Measurements from ENCODE around the gene NADSYN1. TPM values are rescaled to one million over a fixed set of nuclear protein-coding genes. Genes with fewer than 3 reads are reported as not detected.

The NADSYN1 gene
- total RNA-seq: 100 to 1,000 TPM; 233 to 243 TPM
- 10 to 100 TPM; 35.9 to 39.2 TPM for polyA plus RNA-seq

DNA sequence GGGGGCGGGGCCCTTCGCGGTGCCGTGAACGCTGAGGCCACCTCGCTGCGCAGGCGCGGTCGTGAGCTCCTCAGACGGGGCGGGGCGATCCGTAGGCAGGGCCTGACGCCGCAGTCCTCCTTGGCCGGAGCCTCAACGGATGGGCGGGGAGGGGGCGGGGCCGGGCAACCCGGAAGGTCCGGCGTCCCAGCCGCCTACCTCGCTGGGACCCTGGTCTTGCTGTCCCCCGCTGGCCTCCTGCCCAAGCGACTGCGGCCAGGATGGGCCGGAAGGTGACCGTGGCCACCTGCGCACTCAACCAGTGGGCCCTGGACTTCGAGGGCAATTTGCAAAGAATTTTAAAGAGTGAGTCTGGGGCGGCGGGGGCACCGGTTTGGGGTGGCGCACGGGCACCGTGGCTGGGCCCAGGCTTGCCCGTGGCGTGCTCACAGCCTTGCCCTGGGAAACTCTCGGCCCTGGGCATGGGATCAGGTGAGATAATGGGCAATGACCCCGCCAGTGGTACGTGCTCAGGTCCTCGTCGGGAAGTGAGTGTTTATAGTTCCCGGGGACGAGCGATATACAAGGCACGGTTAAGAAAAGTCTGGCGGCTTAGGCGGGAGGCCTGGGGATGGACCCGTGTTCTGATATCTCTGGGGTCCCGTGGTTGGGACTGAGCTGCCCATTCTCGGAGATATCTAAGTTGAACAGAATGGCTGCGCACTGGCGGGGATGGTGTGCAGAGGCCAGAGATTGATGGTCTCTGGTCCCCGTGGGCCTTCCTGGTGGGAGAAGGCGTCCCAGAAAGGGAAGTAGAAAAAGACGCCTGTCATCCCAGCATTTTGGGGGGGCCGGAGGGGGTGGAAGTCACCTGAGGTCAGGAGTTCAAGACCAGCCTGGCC lies at the start of gene NADSYN1:
Gene NADSYN1 (plus strand): TSS at position 167 of the 881 bp plus-strand sequence. CDS start 94 bp downstream, at position 261.
- CTCF ChIA-PET (ENCODE audit: partially characterized antibody): interaction anchor here (1.6 to 2.6 kb wide), 2 partner anchors 366 to 638 kb away, joined by 5 to 10 read pairs; no protein-coding TSS in a partner anchor
- peaks cover 51% of the 10 kb centered on the region for H3K4me1 ChIP-seq (ENCODE audit: insufficient read depth, low read length)
- intact Hi-C loops (cut with micrococcal nuclease): loop anchor here (2.0 to 5.0 kb wide), 2 partner anchors 334 to 1251 kb away; partner anchors contain the start of gene FADD

DNA sequence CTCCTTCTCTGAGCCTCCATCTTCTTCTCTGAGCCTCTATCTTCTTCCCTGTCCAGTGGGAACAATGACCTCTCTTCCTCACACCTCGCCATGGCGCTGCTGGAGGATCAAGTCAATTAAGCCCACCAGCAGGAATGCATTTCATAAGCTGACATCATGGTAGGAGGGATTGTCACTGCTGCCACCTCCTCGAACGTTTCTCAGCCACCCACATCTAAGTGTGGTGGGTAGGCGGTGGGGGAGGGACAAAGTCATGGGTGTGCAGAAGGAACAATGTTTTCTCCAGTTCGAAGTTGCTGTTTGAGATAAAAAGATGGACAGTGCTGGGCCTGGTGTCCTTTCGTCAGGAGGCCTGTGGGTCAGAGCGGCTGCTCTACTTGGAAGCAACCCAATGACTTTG lies 48.8 kb upstream of the NADSYN1 start:
- Mint-ChIP-seq H3K36me3 (no peaks in the 10 kb centered on the region), H3K4me3 (no peak overlapping the region), H3K27ac (no peak overlapping the region), H3K4me1 (no peaks in the 10 kb centered on the region), H3K9me3 (peaks cover 0 to 9% (median 0%) of the 10 kb centered on the region in 8 donors), H3K27me3 (peaks cover 0 to 5% of the 10 kb centered on the region in 2 donors)
- intact Hi-C loops (cut with micrococcal nuclease): no loop called here
- CTCF ChIA-PET (ENCODE audit: partially characterized antibody): no interaction called here
- Histone ChIP-seq H3K27ac (ENCODE audit: low read depth, low read length) (no peak overlapping the region), H3K4me1 (ENCODE audit: insufficient read depth, low read length) (no peaks in the 10 kb centered on the region), H3K9me3 (ENCODE audit: control insufficient read depth in 1 of 2, low read length in 2 of 2) (no peaks in the 10 kb centered on the region), H3K36me3 (ENCODE audit: insufficient read depth, low read length) (no peaks in the 10 kb centered on the region), H3K27me3 (ENCODE audit: insufficient read depth, low read length) (no peaks in the 10 kb centered on the region), H3K4me3 (ENCODE audit: low read length in 2 of 2) (no peak overlapping the region)
- no peak for DNase-seq
- POLR2A ChIA-PET (ENCODE audit: partially characterized antibody): no interaction called here

More for the DNA sequence above, at the start of gene NADSYN1:
- H3K27me3 ChIP-seq (ENCODE audit: insufficient read depth, low read length): no peaks in the 10 kb centered on the region
- H3K4me1 Mint-ChIP-seq: peaks cover 42 to 68% (median 55%) of the 10 kb centered on the region in 4 donors
- DNase-seq: peak; percentile 87 to 93 (median 88)
- POLR2A ChIA-PET (ENCODE audit: partially characterized antibody): interaction anchor here (0.6 to 1.6 kb wide), 8 partner anchors 9 to 1248 kb away, joined by 3 to 8 read pairs (median 4); partner anchors contain the start of genes RNF121 and XNDC1N
- peak within 1 kb of the TSS; percentile 95 to 98 for H3K4me3 ChIP-seq (ENCODE audit: low read length in 2 of 2)
- H3K27me3 Mint-ChIP-seq: no peaks in the 10 kb centered on the region
- no peaks in the 10 kb centered on the region for H3K9me3 ChIP-seq (ENCODE audit: control insufficient read depth in 1 of 2, low read length in 2 of 2)
- H3K27ac ChIP-seq (ENCODE audit: low read depth, low read length): peak within 1 kb of the TSS; percentile 89
- peaks cover 32 to 53% of the 10 kb centered on the region in 2 donors for H3K36me3 Mint-ChIP-seq
- no peaks in the 10 kb centered on the region for H3K9me3 Mint-ChIP-seq
- peak within 1 kb of the TSS; percentile 88 to 98 (median 94) for H3K4me3 Mint-ChIP-seq
- peak within 1 kb of the TSS; percentile 86 to 100 (median 98) for H3K27ac Mint-ChIP-seq
- H3K36me3 ChIP-seq (ENCODE audit: insufficient read depth, low read length): peaks cover 34% of the 10 kb centered on the region

DNA sequence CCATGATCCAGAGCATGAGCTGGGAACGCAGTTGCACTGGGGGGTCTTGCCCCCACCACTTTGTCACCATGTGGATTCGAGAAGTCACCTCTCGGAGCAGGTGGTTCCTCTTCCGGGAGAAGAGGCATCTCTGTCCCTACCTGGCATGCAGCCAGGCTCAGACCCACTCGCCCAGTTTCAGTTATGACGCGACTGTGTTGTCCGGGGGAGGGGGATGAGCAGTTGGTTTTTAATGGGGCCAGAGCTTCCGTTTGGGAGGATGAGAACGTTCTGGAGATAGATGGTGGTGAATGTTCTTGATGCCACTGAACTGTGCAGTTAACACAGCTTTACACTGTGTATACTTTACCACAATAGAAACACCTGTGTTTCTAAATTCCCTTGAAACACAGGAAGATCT lies 46.3 kb upstream of the NADSYN1 start:
- Histone ChIP-seq H3K27me3 (ENCODE audit: insufficient read depth, low read length) (no peaks in the 10 kb centered on the region), H3K36me3 (ENCODE audit: insufficient read depth, low read length) (no peaks in the 10 kb centered on the region), H3K4me3 (ENCODE audit: low read length in 2 of 2) (no peak overlapping the region), H3K9me3 (ENCODE audit: control insufficient read depth in 1 of 2, low read length in 2 of 2) (no peaks in the 10 kb centered on the region), H3K27ac (ENCODE audit: low read depth, low read length) (no peak overlapping the region), H3K4me1 (ENCODE audit: insufficient read depth, low read length) (no peaks in the 10 kb centered on the region)
- peaks cover 0 to 7% of the 10 kb centered on the region in 2 donors for H3K27me3 Mint-ChIP-seq
- ChIA-PET POLR2A (ENCODE audit: partially characterized antibody) (no interaction called here), CTCF (ENCODE audit: partially characterized antibody) (no interaction called here)
- H3K4me3 Mint-ChIP-seq: no peak overlapping the region
- DNase-seq: no peak
- H3K27ac Mint-ChIP-seq: no peak overlapping the region
- peaks cover 0 to 14% (median 1%) of the 10 kb centered on the region in 8 donors for H3K9me3 Mint-ChIP-seq
- H3K36me3 Mint-ChIP-seq: no peaks in the 10 kb centered on the region
- intact Hi-C loops (cut with micrococcal nuclease): no loop called here
- peaks cover 0 to 3% (median 0%) of the 10 kb centered on the region in 4 donors for H3K4me1 Mint-ChIP-seq

DNA sequence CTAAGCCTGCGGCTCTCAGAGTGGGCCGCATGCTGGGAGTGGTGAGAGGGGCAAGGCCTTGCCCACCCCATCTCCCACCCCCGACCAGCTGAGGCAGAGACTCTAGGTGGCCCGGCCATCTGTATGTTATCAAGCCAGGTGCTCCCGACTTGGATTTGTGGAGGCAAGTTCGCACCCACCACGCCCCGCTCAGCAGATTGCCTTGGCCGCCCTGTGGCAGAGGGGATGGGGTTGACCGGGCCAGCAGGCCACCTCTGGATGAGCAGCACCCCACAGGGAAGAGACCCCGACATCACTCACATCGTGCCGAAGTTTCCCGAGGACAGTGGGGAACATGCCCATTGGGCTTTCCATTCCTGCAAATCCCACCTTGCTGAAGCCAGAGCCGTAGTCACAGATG lies 45.6 kb upstream of the NADSYN1 start:
- intact Hi-C loops (cut with micrococcal nuclease): no loop called here
- Histone ChIP-seq H3K36me3 (ENCODE audit: insufficient read depth, low read length) (no peaks in the 10 kb centered on the region), H3K27ac (ENCODE audit: low read depth, low read length) (no peak overlapping the region), H3K9me3 (ENCODE audit: control insufficient read depth in 1 of 2, low read length in 2 of 2) (no peaks in the 10 kb centered on the region), H3K4me1 (ENCODE audit: insufficient read depth, low read length) (no peaks in the 10 kb centered on the region), H3K4me3 (ENCODE audit: low read length in 2 of 2) (no peak overlapping the region), H3K27me3 (ENCODE audit: insufficient read depth, low read length) (no peaks in the 10 kb centered on the region)
- POLR2A ChIA-PET (ENCODE audit: partially characterized antibody): no interaction called here
- Mint-ChIP-seq H3K27me3 (peaks cover 2 to 10% of the 10 kb centered on the region in 2 donors), H3K27ac (no peak overlapping the region), H3K9me3 (peaks cover 0 to 14% (median under 1%) of the 10 kb centered on the region in 8 donors), H3K4me3 (no peak overlapping the region), H3K4me1 (peaks cover 0 to 3% (median 0%) of the 10 kb centered on the region in 4 donors), H3K36me3 (no peaks in the 10 kb centered on the region)
- CTCF ChIA-PET (ENCODE audit: partially characterized antibody): no interaction called here
- no peak for DNase-seq

DNA sequence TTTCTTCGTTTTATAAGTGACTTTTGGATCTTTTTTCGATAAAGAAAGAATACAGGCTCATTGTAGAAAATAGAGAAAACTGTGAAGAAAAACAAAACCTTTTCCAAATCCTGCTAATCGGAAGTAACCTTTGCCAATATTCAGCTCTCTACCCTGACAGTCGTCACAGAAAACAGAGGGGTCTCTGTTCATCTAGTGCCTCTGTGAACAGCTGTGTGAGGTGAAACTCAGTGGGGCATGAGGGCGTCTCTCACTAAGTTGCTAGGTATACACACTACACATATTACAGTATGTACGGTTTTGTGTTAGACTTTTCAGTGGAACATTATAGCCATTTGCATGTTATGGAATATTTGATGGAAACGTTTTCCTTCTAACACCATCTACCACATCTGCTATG lies 44.2 kb upstream of the NADSYN1 start:
- no peak for DNase-seq
- H3K36me3 Mint-ChIP-seq: no peaks in the 10 kb centered on the region
- Histone ChIP-seq H3K9me3 (ENCODE audit: control insufficient read depth in 1 of 2, low read length in 2 of 2) (no peaks in the 10 kb centered on the region), H3K4me3 (ENCODE audit: low read length in 2 of 2) (no peak overlapping the region), H3K4me1 (ENCODE audit: insufficient read depth, low read length) (no peaks in the 10 kb centered on the region), H3K36me3 (ENCODE audit: insufficient read depth, low read length) (no peaks in the 10 kb centered on the region), H3K27me3 (ENCODE audit: insufficient read depth, low read length) (no peaks in the 10 kb centered on the region), H3K27ac (ENCODE audit: low read depth, low read length) (no peak overlapping the region)
- no peak overlapping the region for H3K4me3 Mint-ChIP-seq
- CTCF ChIA-PET (ENCODE audit: partially characterized antibody): no interaction called here
- peak overlapping the region in 1 of 7 donors; percentile 38 for H3K27ac Mint-ChIP-seq
- intact Hi-C loops (cut with micrococcal nuclease): no loop called here
- POLR2A ChIA-PET (ENCODE audit: partially characterized antibody): no interaction called here
- H3K27me3 Mint-ChIP-seq: peaks cover 3 to 12% of the 10 kb centered on the region in 2 donors
- H3K9me3 Mint-ChIP-seq: peaks cover 0 to 7% (median 0%) of the 10 kb centered on the region in 8 donors
- H3K4me1 Mint-ChIP-seq: peaks cover 0 to 3% (median 0%) of the 10 kb centered on the region in 4 donors

DNA sequence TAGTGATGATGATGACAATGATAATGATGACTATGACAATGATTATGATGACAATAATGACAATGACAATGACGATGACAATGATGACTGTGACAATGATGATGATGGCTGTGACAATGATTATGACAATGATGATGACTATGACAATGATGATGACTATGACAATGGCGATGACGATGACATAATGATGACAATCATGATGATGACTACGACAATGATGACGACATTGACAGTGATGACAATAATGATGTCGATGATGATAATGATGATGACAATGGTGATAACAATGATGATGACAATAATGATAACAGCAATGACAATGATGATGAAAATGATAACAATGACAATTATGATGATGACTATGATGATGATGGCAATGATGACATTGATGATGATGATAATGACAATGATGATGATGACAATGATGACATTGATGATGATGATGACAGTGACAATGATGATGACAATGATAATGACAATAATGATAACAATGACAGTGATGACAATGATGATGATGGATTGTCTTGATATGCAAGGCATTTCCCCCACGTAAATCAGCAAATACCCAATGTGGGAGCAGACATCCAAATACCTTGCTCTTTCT lies 42.5 kb upstream of the NADSYN1 start:
- POLR2A ChIA-PET (ENCODE audit: partially characterized antibody): no interaction called here
- H3K27me3 ChIP-seq (ENCODE audit: insufficient read depth, low read length): no peaks in the 10 kb centered on the region
- H3K9me3 Mint-ChIP-seq: peaks cover 0 to 5% (median 0%) of the 10 kb centered on the region in 8 donors
- intact Hi-C loops (cut with micrococcal nuclease): no loop called here
- no peak for DNase-seq
- no peaks in the 10 kb centered on the region for H3K36me3 ChIP-seq (ENCODE audit: insufficient read depth, low read length)
- H3K36me3 Mint-ChIP-seq: no peaks in the 10 kb centered on the region
- H3K27me3 Mint-ChIP-seq: peaks cover 7 to 12% of the 10 kb centered on the region in 2 donors
- no peak overlapping the region for H3K27ac ChIP-seq (ENCODE audit: low read depth, low read length)
- peaks cover 0 to 3% (median 0%) of the 10 kb centered on the region in 4 donors for H3K4me1 Mint-ChIP-seq
- CTCF ChIA-PET (ENCODE audit: partially characterized antibody): no interaction called here
- H3K9me3 ChIP-seq (ENCODE audit: control insufficient read depth in 1 of 2, low read length in 2 of 2): no peaks in the 10 kb centered on the region
- H3K27ac Mint-ChIP-seq: no peak overlapping the region
- H3K4me3 Mint-ChIP-seq: no peak overlapping the region
- H3K4me3 ChIP-seq (ENCODE audit: low read length in 2 of 2): no peak overlapping the region
- no peaks in the 10 kb centered on the region for H3K4me1 ChIP-seq (ENCODE audit: insufficient read depth, low read length)

DNA sequence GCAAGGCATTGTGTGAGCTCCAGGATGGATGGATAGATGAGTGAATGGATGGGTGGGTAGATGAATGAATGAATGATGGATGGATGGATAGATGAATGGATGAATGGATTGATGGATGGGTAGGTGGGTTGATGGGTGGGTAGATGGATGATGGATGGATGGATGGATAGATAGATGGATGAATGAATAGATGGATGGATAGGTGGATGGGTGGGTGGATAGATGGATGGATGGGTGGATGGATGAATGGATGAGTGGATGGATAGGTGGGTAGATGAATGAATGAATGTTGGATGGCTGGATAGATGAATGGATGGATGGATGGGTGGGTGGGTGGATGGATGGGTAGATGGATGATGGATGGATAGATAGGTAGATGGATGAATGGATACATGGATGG lies 38.4 kb upstream of the NADSYN1 start:
- no peaks in the 10 kb centered on the region for H3K36me3 Mint-ChIP-seq
- H3K27ac Mint-ChIP-seq: no peak overlapping the region
- no peak for DNase-seq
- Histone ChIP-seq H3K9me3 (ENCODE audit: control insufficient read depth in 1 of 2, low read length in 2 of 2) (no peaks in the 10 kb centered on the region), H3K4me3 (ENCODE audit: low read length in 2 of 2) (no peak overlapping the region), H3K27me3 (ENCODE audit: insufficient read depth, low read length) (no peaks in the 10 kb centered on the region), H3K4me1 (ENCODE audit: insufficient read depth, low read length) (no peaks in the 10 kb centered on the region), H3K27ac (ENCODE audit: low read depth, low read length) (no peak overlapping the region), H3K36me3 (ENCODE audit: insufficient read depth, low read length) (no peaks in the 10 kb centered on the region)
- H3K4me3 Mint-ChIP-seq: no peak overlapping the region
- ChIA-PET CTCF (ENCODE audit: partially characterized antibody) (no interaction called here), POLR2A (ENCODE audit: partially characterized antibody) (no interaction called here)
- peaks cover 0 to 5% (median 0%) of the 10 kb centered on the region in 8 donors for H3K9me3 Mint-ChIP-seq
- intact Hi-C loops (cut with micrococcal nuclease): no loop called here
- peaks cover 8 to 10% of the 10 kb centered on the region in 2 donors for H3K27me3 Mint-ChIP-seq
- H3K4me1 Mint-ChIP-seq: peaks cover 0 to 3% (median 0%) of the 10 kb centered on the region in 4 donors

Measured in CD4-positive, alpha-beta memory T cell (primary cell).